B cell (primary cell): ENCODE measurements around the gene APOL6. TPM values are rescaled to one million over a fixed set of nuclear protein-coding genes. Genes with fewer than 3 reads are reported as not detected.

Experiments
- ATAC-seq: fragments of 200-7000 bp; cut with Tn5 transposase; one replicate; pipeline ENCODE4 v1.10.0; 2021; ENCODE audit warnings: low read depth, mild to moderate bottlenecking, moderate number of reproducible peaks, moderate library complexity
- CTCF ChIA-PET: fragments of 350-600 bp; sonication (Branson Sonifier 250); formaldehyde crosslinking; loops from one replicate; lab custom pipeline; 2021; ENCODE audit warnings: antibody characterized with exemption, inconsistent platforms; lab: Charles Lee
- POLR2A ChIA-PET: fragments of 350-600 bp; sonication (Branson Sonifier 250); formaldehyde crosslinking; loops from one replicate; lab custom pipeline; 2021; ENCODE audit warnings: antibody characterized with exemption; lab: Charles Lee
- DNase-seq: peaks from one replicate; pipeline ENCODE4 v3.0.0; 2013
- H2AFZ ChIP-seq: 2 replicates; pipeline ENCODE4 v1.6.1; 2012; ENCODE audit warnings: mild to moderate bottlenecking, low read depth, low read length; ENCODE audit not compliant: insufficient read depth, poor library complexity, severe bottlenecking
- H3K27ac ChIP-seq, 2 donors: 1 replicate in 1 of 2; 2 replicates in 1 of 2; pipeline ENCODE4 v1.5.1; 2012 to 2013; ENCODE audit warnings: low read length in 2 of 2, mild to moderate bottlenecking in 2 of 2, moderate library complexity in 1 of 2
- H3K27me3 ChIP-seq, 4 experiments: fragments of 200-600 bp in 1 of 4; sonication (generic) in 1 of 4; replicated peaks in 1 of 4; 1 replicate in 2 of 4; 2 replicates in 2 of 4; pipeline versions ENCODE4 v1.6.1 to v1.7.0; 2013 to 2016; ENCODE audit warnings: low read length in 3 of 4, mild to moderate bottlenecking in 2 of 4, mixed read lengths in 1 of 4, moderate library complexity in 1 of 4; ENCODE audit not compliant: insufficient read depth in 4 of 4, control insufficient read depth in 3 of 4; ENCODE audit errors: control extremely low read depth in 1 of 4
- H3K36me3 ChIP-seq, 2 experiments: replicated peaks in 1 of 2; 1 replicate in 1 of 2; 2 replicates in 1 of 2; pipeline versions ENCODE4 v1.6.1 to v1.7.1; 2013; ENCODE audit warnings: low read length in 1 of 2; ENCODE audit not compliant: insufficient read depth in 2 of 2, control insufficient read depth in 1 of 2; ENCODE audit errors: control extremely low read depth in 1 of 2, extremely low read depth in 1 of 2
- H3K4me1 ChIP-seq, 2 donors: fragments of 200-600 bp in 1 of 2; sonication (generic) in 1 of 2; 1 replicate in 1 of 2; 2 replicates in 1 of 2; pipeline versions ENCODE4 v1.5.1 to v1.6.1; 2013 to 2017; ENCODE audit warnings: low read length in 2 of 2; ENCODE audit not compliant: control insufficient read depth in 2 of 2, insufficient read depth in 2 of 2
- H3K4me2 ChIP-seq: replicated peaks from 2 replicates; pipeline ENCODE3; 2012; ENCODE audit warnings: mild to moderate bottlenecking, low read depth, low read length; ENCODE audit not compliant: poor library complexity, severe bottlenecking
- H3K4me3 ChIP-seq, 5 experiments: fragments of 200-600 bp in 1 of 5; sonication (generic) in 1 of 5; 1 replicate in 3 of 5; 2 replicates in 2 of 5; pipeline versions ENCODE4 v1.5.1 to v1.7.0; 2011 to 2016; ENCODE audit warnings: low read length in 4 of 5, mild to moderate bottlenecking in 4 of 5, low read depth in 2 of 5, control low read depth in 1 of 5, moderate library complexity in 1 of 5; ENCODE audit not compliant: insufficient read depth in 1 of 5; ENCODE audit errors: control extremely low read depth in 1 of 5, extremely low read depth in 1 of 5
- H3K79me2 ChIP-seq: fragments of 200-600 bp; sonication (generic); one replicate; pipeline ENCODE4 v1.6.0; 2016; ENCODE audit warnings: low read length; ENCODE audit not compliant: control insufficient read depth, insufficient read depth
- H3K9ac ChIP-seq: fragments of 200-600 bp; sonication (generic); 2 replicates; pipeline ENCODE4 v1.6.1; 2017; ENCODE audit warnings: mild to moderate bottlenecking, low read length, moderate library complexity
- H3K9me3 ChIP-seq, 3 donors: one replicate each; pipeline versions ENCODE4 v1.6.1 to v1.7.1; 2013; ENCODE audit warnings: low read length in 2 of 3; ENCODE audit not compliant: control insufficient read depth in 2 of 3, insufficient read depth in 1 of 3; ENCODE audit errors: control extremely low read depth in 1 of 3
- H4K20me1 ChIP-seq: 2 replicates; pipeline ENCODE4 v1.6.0; 2012; ENCODE audit warnings: mild to moderate bottlenecking, low read length; ENCODE audit not compliant: insufficient read depth, control insufficient read depth, poor library complexity, severe bottlenecking
- H3K27ac Mint-ChIP-seq: one replicate; pipeline ENCODE4 v1.8.0; 2021; ENCODE audit warnings: mixed read lengths
- H3K27me3 Mint-ChIP-seq: one replicate; pipeline ENCODE4 v1.8.0; 2021; ENCODE audit warnings: mixed read lengths
- H3K4me1 Mint-ChIP-seq: one replicate; pipeline ENCODE4 v1.8.0; 2021; ENCODE audit warnings: mixed read lengths
- H3K4me3 Mint-ChIP-seq: one replicate; pipeline ENCODE4 v1.8.0; 2021; ENCODE audit warnings: mixed read lengths
- H3K9me3 Mint-ChIP-seq: one replicate; pipeline ENCODE4 v1.8.0; 2022; ENCODE audit warnings: mixed read lengths; ENCODE audit not compliant: insufficient read depth
- EZH2 ChIP-seq: IDR thresholded peaks from 2 replicates; pipeline ENCODE4 v1.6.1; 2012; ENCODE audit warnings: borderline replicate concordance, low read depth, mild to moderate bottlenecking, moderate library complexity, low read length; ENCODE audit not compliant: insufficient read depth, poor library complexity, severe bottlenecking
- WGBS: methylation state at CpG from one replicate; pipeline ENCODE4 v1.1.5; 2013; ENCODE audit warnings: missing lambda C conversion rate; ENCODE audit not compliant: insufficient coverage; 5-methylcytosine and 5-hydroxymethylcytosine counted together
- intact Hi-C: fragments of 100-400 bp; cut with micrococcal nuclease; formaldehyde crosslinking; loops from one replicate; pipeline ENCODE4 v1.10.0; 2022
- polyA plus RNA-seq: library from polyadenylated mRNA; depleted of rRNA; stranded (reverse); fragments of >200 nt; gene quantifications from 2 replicates; pipeline ENCODE4 v1.2.3, GENCODE V29; 2012
- total RNA-seq, 2 donors: library from RNA; stranded (reverse); fragments of 120-200 nt in 1 of 2; gene quantifications; 1 replicate in 1 of 2; 2 replicates in 1 of 2; pipeline versions ENCODE4 v1.2.3 to v1.2.4, GENCODE V29; 2013 to 2022
- TF ChIP-seq, protein P1 (sequence below): fragments of 200-600 bp; IDR thresholded peaks from one replicate; pipeline ENCODE4 v1.8.0; 2022; ENCODE audit warnings: antibody characterized with exemption, mild to moderate bottlenecking

The APOL6 gene
- total and polyA plus RNA-seq, 2 donors (not counting 1 experiment from before 2014, with no cell fraction given), result 2.3 to 7.0 TPM

DNA sequence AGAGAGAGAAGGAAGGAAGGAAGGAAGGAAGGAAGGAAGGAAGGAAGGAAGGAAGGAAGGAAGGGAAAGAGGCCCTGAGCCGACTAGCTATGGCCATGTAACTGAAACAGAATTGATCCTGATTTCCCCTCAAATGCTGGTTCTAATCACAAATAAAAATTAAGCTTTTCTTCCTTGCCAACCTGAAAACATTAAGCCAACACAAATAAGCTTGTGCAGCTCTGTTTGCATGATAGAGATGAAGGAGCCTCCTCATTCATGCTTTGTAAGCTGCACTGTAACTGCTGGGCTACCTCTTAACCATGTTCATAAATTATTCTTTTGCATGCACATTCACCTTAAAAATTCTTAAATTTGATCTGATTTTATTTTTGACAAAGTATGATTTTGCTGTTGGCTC lies 41.8 kb downstream of the APOL6 start:
- no peak overlapping the region for H3K27ac ChIP-seq
- Mint-ChIP-seq H3K27me3 (peaks cover 18% of the 10 kb centered on the region), H3K27ac (no peak overlapping the region), H3K4me3 (no peak overlapping the region), H3K9me3 (no peaks in the 10 kb centered on the region), H3K4me1 (peaks cover 15% of the 10 kb centered on the region)
- no peaks in the 10 kb centered on the region for H3K36me3 ChIP-seq
- POLR2A ChIA-PET, result no interaction called here
- H3K9ac ChIP-seq, result no peak overlapping the region
- ATAC-seq (no peak), DNase-seq (no peak)
- CTCF ChIA-PET, result interaction anchor here (0.6 kb wide), 1 partner anchor 122 kb away, joined by 3 read pairs; no protein-coding TSS in a partner anchor
- no peak overlapping the region for H3K4me3 ChIP-seq
- H3K27me3 ChIP-seq, result no peaks in the 10 kb centered on the region
- no peaks in the 10 kb centered on the region for H4K20me1 ChIP-seq
- H3K79me2 ChIP-seq, result no peaks in the 10 kb centered on the region
- no CpG with 5 or more reads among the region's 1 CpG for WGBS
- no peak overlapping the region for H2AFZ ChIP-seq
- H3K4me1 ChIP-seq, result peaks cover 14 to 15% of the 10 kb centered on the region in 2 donors
- intact Hi-C loops, result no loop called here
- no peak for TF ChIP-seq EZH2
- TF ChIP-seq, protein P1, sequence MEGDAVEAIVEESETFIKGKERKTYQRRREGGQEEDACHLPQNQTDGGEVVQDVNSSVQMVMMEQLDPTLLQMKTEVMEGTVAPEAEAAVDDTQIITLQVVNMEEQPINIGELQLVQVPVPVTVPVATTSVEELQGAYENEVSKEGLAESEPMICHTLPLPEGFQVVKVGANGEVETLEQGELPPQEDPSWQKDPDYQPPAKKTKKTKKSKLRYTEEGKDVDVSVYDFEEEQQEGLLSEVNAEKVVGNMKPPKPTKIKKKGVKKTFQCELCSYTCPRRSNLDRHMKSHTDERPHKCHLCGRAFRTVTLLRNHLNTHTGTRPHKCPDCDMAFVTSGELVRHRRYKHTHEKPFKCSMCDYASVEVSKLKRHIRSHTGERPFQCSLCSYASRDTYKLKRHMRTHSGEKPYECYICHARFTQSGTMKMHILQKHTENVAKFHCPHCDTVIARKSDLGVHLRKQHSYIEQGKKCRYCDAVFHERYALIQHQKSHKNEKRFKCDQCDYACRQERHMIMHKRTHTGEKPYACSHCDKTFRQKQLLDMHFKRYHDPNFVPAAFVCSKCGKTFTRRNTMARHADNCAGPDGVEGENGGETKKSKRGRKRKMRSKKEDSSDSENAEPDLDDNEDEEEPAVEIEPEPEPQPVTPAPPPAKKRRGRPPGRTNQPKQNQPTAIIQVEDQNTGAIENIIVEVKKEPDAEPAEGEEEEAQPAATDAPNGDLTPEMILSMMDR, result no peak
- peaks cover 0 to 4% (median 0%) of the 10 kb centered on the region in 3 donors for H3K9me3 ChIP-seq
- H3K4me2 ChIP-seq, result no peak overlapping the region

DNA sequence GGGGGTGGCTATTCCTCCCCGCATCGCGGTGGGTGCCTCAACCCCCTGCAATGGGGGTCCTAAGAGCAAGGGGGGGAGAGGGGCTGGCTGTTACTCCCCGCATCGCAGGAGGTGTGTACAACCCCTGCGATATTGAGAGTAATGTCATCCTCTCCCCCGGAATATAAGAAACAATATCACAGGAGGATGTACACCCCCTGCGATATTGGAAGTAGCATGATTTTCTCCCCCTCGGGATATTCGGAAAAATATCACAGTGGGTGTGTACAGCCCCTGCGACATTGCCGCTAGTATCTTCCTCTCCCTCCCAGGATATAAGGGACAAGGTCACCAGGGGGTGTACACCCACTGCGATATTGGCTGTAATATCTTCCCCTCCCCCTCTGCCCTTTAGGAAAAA lies 47.0 kb downstream of the APOL6 start:
- Histone ChIP-seq H3K79me2 (no peaks in the 10 kb centered on the region), H3K9me3 (no peaks in the 10 kb centered on the region), H3K4me3 (no peak overlapping the region), H2AFZ (no peak overlapping the region), H4K20me1 (no peaks in the 10 kb centered on the region), H3K27me3 (no peaks in the 10 kb centered on the region), H3K27ac (no peak overlapping the region), H3K36me3 (no peaks in the 10 kb centered on the region), H3K9ac (no peak overlapping the region), H3K4me1 (no peaks in the 10 kb centered on the region), H3K4me2 (no peak overlapping the region)
- intact Hi-C loops, result no loop called here
- Mint-ChIP-seq H3K9me3 (no peaks in the 10 kb centered on the region), H3K27me3 (peaks cover 24% of the 10 kb centered on the region), H3K4me3 (no peak overlapping the region), H3K4me1 (no peaks in the 10 kb centered on the region), H3K27ac (no peak overlapping the region)
- POLR2A ChIA-PET, result no interaction called here
- TF ChIP-seq EZH2, result no peak
- TF ChIP-seq, protein P1, result no peak
- CTCF ChIA-PET, result no interaction called here
- ATAC-seq (no peak), DNase-seq (no peak)
- 96% methylated on average over 4 of the region's 13 CpGs for whole genome bisulfite sequencing
